ENCODE data around the gene FIZ1.

The FIZ1 gene

DNA sequence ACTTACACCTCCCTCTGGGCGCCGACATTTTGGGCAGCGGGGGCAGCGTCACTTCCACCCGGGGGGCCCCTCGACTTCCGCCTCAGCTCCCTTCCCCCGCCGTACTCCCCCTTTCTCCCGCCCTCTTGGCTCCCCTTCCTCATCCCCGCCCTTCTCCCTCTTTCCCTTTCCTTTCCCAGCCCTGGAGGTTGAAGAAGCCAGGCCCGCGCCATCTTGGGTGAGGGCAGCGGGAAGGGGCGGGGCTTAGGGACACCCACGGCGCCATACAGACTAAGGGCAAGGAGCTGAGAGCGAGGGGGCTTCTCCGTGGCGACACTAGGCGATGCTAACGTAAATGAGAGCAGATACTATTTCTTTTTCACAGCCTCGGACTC lies at the start of gene FIZ1:
FIZ1 (minus strand) TSS at position 50 of the 374 bp plus-strand sequence. CDS start 1,652 bp downstream, outside the sequence.
- DNase-seq (ENCODE audit: low spot score): peak; percentile 92

DNA sequence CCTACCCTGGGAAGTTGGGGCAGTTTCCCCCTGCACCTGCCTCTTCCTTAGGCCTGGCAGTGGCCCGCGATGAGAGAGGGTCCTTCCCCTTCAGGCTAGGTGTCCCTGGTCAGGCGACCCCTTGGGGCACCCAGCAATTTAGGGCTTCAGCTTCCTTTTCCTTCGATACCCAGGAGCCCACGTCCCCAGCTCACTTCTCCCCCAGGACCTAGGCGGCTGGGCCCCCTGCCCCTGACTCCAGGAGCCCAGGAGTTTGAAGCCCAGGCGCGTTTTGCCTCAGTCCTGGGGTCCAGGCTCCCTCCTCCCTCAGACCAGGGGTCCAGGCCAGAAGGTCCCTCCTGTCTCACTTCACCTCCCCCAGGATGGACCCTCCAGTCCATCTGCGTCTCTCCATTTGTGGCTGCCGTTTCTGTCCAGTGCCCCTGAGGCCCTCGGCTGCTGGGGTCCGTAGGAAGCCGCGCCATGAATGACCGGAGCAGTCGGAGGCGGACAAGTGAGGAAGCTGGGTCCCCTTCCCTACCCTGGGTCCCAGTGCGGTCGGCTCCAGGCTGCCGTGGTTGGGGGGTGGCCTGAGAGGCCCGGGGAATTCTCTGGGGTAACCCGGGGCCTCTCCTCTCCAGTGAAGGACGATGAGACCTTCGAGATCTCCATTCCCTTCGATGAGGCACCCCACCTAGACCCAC lies 49.4 kb upstream of the FIZ1 start:
- no peak for DNase-seq (ENCODE audit: low spot score)

GRCh38 chr19:55647732-55648584 lies 48.6 kb upstream of the FIZ1 start, which contains the start of gene CCDC106:
CCDC106 (plus strand) TSS chr19:55648212; CDS start chr19:55649047, 835 bp downstream.
- peak; percentile 79 for DNase-seq (ENCODE audit: low spot score)

- DNase-seq (ENCODE audit: low spot score): no peak
Observed at GRCh38 chr19:55646889-55647731, 47.8 kb upstream of the FIZ1 start.

DNA sequence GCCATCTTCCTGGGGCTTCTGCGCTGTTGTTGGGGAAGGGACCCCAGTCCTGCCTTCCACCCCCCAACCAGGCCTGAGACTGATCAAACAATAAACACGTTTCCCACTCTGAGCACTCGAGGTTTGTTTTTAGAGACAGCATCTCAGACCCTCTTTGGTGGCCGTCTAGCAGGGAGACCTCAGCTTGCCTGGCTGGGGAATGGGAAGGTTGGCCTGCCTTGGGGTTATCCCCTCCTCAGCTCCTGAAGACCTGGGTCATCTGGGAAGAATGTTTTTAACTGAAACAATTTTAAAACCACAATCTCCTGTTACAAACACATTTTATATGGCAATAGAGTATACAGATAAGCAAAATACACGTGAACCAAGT lies 46.2 kb upstream of the FIZ1 start:
- DNase-seq (ENCODE audit: low spot score): no peak

- DNase-seq (ENCODE audit: low spot score): no peak
Observed at GRCh38 chr19:55644842-55645511, 45.7 kb upstream of the FIZ1 start.

DNA sequence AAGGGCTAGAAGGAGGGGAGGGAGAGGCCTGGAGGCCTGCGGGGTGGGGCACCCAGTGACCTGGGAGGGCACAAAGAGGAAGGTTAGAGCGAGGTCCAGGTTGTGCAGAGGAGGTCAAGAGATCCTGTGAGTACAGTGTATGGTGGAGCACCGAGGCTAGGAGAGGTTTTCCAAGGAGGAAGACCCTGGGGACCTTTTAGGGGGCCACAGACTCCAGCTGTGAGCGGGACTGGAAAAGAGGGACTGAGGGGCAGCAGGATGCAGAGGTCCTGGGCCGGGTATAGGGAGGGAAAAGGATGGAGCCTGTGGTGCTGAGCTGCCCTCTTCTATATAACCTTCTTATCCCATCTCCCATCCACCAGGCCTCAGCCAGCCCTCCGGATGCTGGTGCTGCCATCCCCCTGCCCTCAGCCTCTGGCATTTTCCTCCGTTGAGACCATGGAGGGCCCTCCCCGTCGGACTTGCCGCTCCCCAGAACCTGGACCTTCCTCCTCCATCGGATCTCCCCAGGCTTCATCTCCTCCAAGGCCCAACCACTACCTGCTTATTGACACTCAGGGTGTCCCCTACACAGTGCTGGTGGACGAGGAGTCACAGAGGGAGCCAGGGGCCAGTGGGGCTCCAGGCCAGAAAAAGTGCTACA lies 45.0 kb upstream of the FIZ1 start:
- DNase-seq (ENCODE audit: low spot score): no peak

- no peak for DNase-seq (ENCODE audit: low spot score)
Observed at GRCh38 chr19:55643887-55644176, 44.5 kb upstream of the FIZ1 start.

GRCh38 chr19:55643003-55643886 lies 43.9 kb upstream of the FIZ1 start, which contains the start of gene ZNF581:
ZNF581 (plus strand) TSS chr19:55643649; CDS start chr19:55644572, 923 bp downstream.
- DNase-seq (ENCODE audit: low spot score): peak; percentile 85

GRCh38 chr19:55642153-55643002 lies 43.1 kb upstream of the FIZ1 start:
- DNase-seq (ENCODE audit: low spot score): no peak

GRCh38 chr19:55641426-55642152 lies 42.3 kb upstream of the FIZ1 start:
- no peak for DNase-seq (ENCODE audit: low spot score)

GRCh38 chr19:55640577-55641425 lies 41.5 kb upstream of the FIZ1 start, which contains the start of gene ZNF580:
ZNF580 (plus strand) TSS chr19:55641002; CDS start chr19:55642509, 1,507 bp downstream.
- DNase-seq (ENCODE audit: low spot score): peak; percentile 82

- peak; percentile 81 for DNase-seq (ENCODE audit: low spot score)
Observed at GRCh38 chr19:55640043-55640576, 40.8 kb upstream of the FIZ1 start.

GRCh38 chr19:55638864-55639359 lies 39.6 kb upstream of the FIZ1 start:
- no peak for DNase-seq (ENCODE audit: low spot score)

- DNase-seq (ENCODE audit: low spot score): no peak
Observed at GRCh38 chr19:55637534-55637933, 38.2 kb upstream of the FIZ1 start.

DNA sequence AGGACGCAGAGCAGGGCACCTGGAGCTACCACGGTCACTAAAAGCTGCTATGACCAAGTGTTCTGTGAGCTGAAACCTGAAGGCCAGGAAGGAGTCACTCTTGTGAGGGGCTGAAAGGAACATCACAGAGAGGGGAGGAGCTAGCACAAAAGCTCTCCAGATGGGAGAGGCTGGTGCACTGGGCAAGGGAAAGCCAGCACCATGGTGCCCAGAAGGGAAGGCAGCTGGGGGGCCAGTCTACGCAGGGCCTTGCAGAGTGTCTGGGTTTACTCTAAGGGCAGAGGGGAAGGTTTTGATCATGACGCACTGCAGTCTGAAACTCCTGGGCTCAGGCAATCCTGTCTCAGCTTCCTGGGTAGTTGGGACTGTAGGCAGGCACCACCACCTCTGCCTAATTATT lies 37.4 kb upstream of the FIZ1 start:
- no peak for DNase-seq (ENCODE audit: low spot score)

DNA sequence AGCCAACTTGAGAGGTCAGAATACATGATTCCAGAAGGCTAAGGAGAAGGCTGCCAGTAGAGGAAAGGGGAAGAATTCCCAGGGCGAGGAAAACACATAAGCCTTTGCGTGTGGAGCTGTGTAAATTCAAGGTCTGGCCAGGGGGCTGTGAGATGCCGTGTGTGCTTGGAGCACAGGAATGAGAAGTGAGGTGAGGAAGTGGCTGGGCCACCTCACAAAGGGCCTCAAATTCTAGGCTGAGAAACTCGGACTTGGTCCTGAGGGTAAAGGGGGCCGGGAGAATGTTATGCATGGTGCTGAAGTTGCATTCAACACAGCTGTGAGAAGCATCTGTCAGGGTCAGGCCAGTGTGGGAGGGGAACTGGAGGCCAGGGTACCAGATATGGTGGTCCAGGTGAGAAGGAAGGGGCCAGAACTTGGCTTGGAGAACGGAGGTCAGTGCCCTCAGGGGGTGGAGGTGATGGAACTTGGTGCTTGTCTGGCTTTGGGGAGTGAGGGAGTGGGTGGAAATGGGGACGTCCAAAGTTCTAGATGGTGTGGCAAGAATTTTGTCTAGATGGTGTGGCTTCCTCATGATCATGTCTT lies 36.6 kb upstream of the FIZ1 start:
- no peak for DNase-seq (ENCODE audit: low spot score)
